Sigmoid colon (tissue), 4 donors: Measurements from ENCODE around the gene KCNQ2.

Experiments used
- CTCF ChIP-seq, 4 experiments: fragments of 450-650 bp in 3 of 4; fragments of 200-600 bp in 1 of 4; IDR thresholded peaks; one replicate each; pipeline ENCODE4 v1.5.1; 2016 to 2019; ENCODE audit warnings: antibody characterized with exemption in 4 of 4, mild to moderate bottlenecking in 3 of 4, moderate library complexity in 2 of 4
- POLR2AphosphoS5 ChIP-seq, 4 donors: sonication (generic); formaldehyde crosslinking; IDR thresholded peaks; one replicate each; pipeline ENCODE4 v1.6.1; 2017; ENCODE audit warnings: antibody characterized with exemption in 4 of 4

- TF ChIP-seq POLR2AphosphoS5 (IDR thresholded peaks at IDR 0.05): no peak
- no peak for TF ChIP-seq CTCF (IDR thresholded peaks at IDR 0.05)
Observed at GRCh38 chr20:63351326-63351700, 121.1 kb downstream of the KCNQ2 start.
